Neural progenitor cell (in vitro differentiated cells): Measurements from ENCODE around the gene ITGA3. TPM values are rescaled to one million over a fixed set of nuclear protein-coding genes. Genes with fewer than 3 reads are reported as not detected.
A peak's percentile ranks its signal among the peaks of the same experiment; 100 is the strongest.
"Not testable (repeated sequence)": the region's sequence is repeated elsewhere in the genome, so short reads cannot be mapped to it uniquely, and the experiment has no call there.

ENCODE experiments used
- DNase-seq: peaks from one replicate; pipeline ENCODE4 v3.0.0-alpha.2; 2016; ENCODE audit warnings: low spot score
- H2AFZ ChIP-seq: fragments of 200-600 bp; sonication (generic); replicated peaks from 2 replicates; pipeline ENCODE4 v1.6.1; 2016; ENCODE audit warnings: antibody characterized with exemption
- H3F3A ChIP-seq: fragments of 200-600 bp; sonication (generic); 2 replicates; pipeline ENCODE4 v1.6.1; 2016; ENCODE audit warnings: antibody characterized with exemption, low read depth
- H3K27ac ChIP-seq: fragments of 200-600 bp; sonication (generic); 2 replicates; pipeline ENCODE4 v1.5.1; 2016; ENCODE audit warnings: mild to moderate bottlenecking
- H3K27me3 ChIP-seq: fragments of 200-600 bp; sonication (generic); 2 replicates; pipeline ENCODE4 v1.6.1; 2016; ENCODE audit warnings: mild to moderate bottlenecking, moderate library complexity
- H3K36me3 ChIP-seq: fragments of 200-600 bp; sonication (generic); 2 replicates; pipeline ENCODE4 v1.5.1; 2016
- H3K4me1 ChIP-seq: fragments of 200-600 bp; sonication (generic); 2 replicates; pipeline ENCODE4 v1.6.1; 2016; ENCODE audit warnings: mixed run types
- H3K4me2 ChIP-seq: fragments of 200-600 bp; sonication (generic); 2 replicates; pipeline ENCODE4 v1.6.1; 2016
- H3K4me3 ChIP-seq: fragments of 200-600 bp; sonication (generic); 2 replicates; pipeline ENCODE4 v1.5.1; 2016
- H3K79me2 ChIP-seq: fragments of 200-600 bp; sonication (generic); 2 replicates; pipeline ENCODE4 v1.6.1; 2016; ENCODE audit warnings: low read depth
- H3K9ac ChIP-seq: fragments of 200-600 bp; sonication (generic); 2 replicates; pipeline ENCODE4 v1.6.1; 2016
- H3K9me3 ChIP-seq: fragments of 200-600 bp; sonication (generic); 2 replicates; pipeline ENCODE4 v1.5.1; 2016; ENCODE audit warnings: low read depth
- H4K20me1 ChIP-seq: fragments of 200-600 bp; sonication (generic); 2 replicates; pipeline ENCODE4 v1.6.1; 2016; ENCODE audit warnings: low read depth
- H3K27ac Mint-ChIP-seq: 3 replicates; pipeline ENCODE4 v1.8.0; 2021; ENCODE audit warnings: mixed read lengths
- H3K27me3 Mint-ChIP-seq: 2 replicates; pipeline ENCODE4 v1.8.0; 2022; ENCODE audit warnings: low read depth, mild to moderate bottlenecking, inconsistent platforms, moderate library complexity, mixed read lengths; ENCODE audit not compliant: insufficient read depth
- H3K36me3 Mint-ChIP-seq: 3 replicates; pipeline ENCODE4 v1.8.0; 2021; ENCODE audit warnings: mixed read lengths
- H3K4me1 Mint-ChIP-seq: 3 replicates; pipeline ENCODE4 v1.8.0; 2021; ENCODE audit warnings: mixed read lengths
- H3K4me3 Mint-ChIP-seq: 3 replicates; pipeline ENCODE4 v1.8.0; 2021; ENCODE audit warnings: mild to moderate bottlenecking, moderate library complexity, mixed read lengths
- H3K9me3 Mint-ChIP-seq: 3 replicates; pipeline ENCODE4 v1.8.0; 2020; ENCODE audit warnings: mixed read lengths
- EZH2 ChIP-seq: fragments of 200-600 bp; sonication (generic); IDR thresholded peaks from 2 replicates; pipeline ENCODE4 v1.6.1; 2017; ENCODE audit warnings: antibody characterized with exemption, mild to moderate bottlenecking, moderate library complexity
- EZH2phosphoT487 ChIP-seq: fragments of 200-600 bp; sonication (generic); IDR thresholded peaks from 2 replicates; pipeline ENCODE4 v1.6.1; 2017; ENCODE audit warnings: antibody characterized with exemption
- total RNA-seq: library from RNA; depleted of rRNA; stranded (reverse); fragments of >200 nt; gene quantifications from 2 replicates; pipeline ENCODE4 v1.2.3, GENCODE V29; 2015; ENCODE audit warnings: low replicate concordance
- TF ChIP-seq, protein P1 (sequence below): fragments of 200-600 bp; sonication (generic); IDR thresholded peaks from 2 replicates; pipeline ENCODE4 v1.5.1; 2017; ENCODE audit warnings: antibody characterized with exemption, mild to moderate bottlenecking

Gene ITGA3
- total RNA-seq, 1 donor from 2014 or later = 7.7 TPM

DNA sequence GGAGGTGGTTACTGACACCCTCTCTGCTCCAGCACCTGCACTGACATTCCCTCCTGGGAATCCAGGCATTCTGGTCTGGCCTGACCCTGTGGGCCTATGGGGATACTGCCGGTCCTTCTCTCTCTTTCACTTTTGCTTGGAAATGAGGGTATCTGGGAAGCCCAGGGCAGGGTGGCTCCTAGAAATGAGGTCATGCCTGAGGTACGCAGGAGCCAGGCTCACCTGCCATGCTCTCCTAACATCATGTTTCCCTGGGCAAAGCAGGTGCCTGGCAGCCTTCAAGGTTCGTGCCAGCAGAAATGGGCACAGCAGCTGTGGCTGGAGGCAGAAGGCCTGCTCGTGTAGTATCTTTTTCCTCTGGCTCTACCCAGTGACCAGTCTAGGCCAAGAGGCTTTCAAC is 3.3 kb downstream of the ITGA3 start:
- Mint-ChIP-seq H3K36me3 (no peaks in the 10 kb centered on the region), H3K4me3 (no peak overlapping the region), H3K27ac (no peak overlapping the region), H3K27me3 (peaks cover 20% of the 10 kb centered on the region), H3K9me3 (no peaks in the 10 kb centered on the region), H3K4me1 (peaks cover 16% of the 10 kb centered on the region)
- Histone ChIP-seq H3K9ac (no peak overlapping the region), H3K4me2 (no peak overlapping the region), H3K4me1 (peaks cover 9% of the 10 kb centered on the region), H3K36me3 (no peaks in the 10 kb centered on the region), H3K79me2 (no peaks in the 10 kb centered on the region), H3K9me3 (no peaks in the 10 kb centered on the region), H3F3A (peaks cover 30% of the 10 kb centered on the region), H2AFZ (no peak overlapping the region), H3K27me3 (peaks cover 41% of the 10 kb centered on the region), H3K27ac (no peak overlapping the region), H4K20me1 (peaks cover 4% of the 10 kb centered on the region), H3K4me3 (no peak overlapping the region)
- DNase-seq = no peak
- TF ChIP-seq EZH2phosphoT487 (no peak), EZH2 (no peak)
- TF ChIP-seq, protein P1, sequence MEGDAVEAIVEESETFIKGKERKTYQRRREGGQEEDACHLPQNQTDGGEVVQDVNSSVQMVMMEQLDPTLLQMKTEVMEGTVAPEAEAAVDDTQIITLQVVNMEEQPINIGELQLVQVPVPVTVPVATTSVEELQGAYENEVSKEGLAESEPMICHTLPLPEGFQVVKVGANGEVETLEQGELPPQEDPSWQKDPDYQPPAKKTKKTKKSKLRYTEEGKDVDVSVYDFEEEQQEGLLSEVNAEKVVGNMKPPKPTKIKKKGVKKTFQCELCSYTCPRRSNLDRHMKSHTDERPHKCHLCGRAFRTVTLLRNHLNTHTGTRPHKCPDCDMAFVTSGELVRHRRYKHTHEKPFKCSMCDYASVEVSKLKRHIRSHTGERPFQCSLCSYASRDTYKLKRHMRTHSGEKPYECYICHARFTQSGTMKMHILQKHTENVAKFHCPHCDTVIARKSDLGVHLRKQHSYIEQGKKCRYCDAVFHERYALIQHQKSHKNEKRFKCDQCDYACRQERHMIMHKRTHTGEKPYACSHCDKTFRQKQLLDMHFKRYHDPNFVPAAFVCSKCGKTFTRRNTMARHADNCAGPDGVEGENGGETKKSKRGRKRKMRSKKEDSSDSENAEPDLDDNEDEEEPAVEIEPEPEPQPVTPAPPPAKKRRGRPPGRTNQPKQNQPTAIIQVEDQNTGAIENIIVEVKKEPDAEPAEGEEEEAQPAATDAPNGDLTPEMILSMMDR = no peak

DNA sequence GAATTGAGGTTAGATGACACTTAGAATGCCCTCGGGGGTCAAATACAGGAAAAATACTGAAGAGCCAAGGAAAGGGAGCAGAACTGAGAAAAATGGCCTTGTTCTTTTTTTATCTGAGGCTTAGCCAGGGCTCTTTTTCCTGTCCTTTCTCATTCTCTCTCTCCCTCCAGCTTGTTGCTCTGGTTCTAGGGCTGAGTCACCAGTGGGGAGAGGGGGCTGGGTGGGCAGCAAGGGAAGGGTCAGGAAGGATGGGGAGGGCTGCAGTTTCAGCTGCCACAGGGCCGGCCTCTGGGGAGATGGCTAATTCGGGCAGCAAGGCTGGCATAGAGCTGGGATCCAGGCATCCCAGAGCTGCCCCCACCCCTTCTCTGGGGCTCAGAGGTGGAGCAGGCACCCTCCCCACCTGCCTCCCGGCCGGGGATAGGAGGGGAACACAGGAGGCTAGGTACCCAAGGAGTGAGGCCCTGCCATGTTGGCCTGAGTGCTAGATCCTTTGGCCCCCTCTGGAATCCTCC is 3.9 kb downstream of the ITGA3 start:
- H3K27ac Mint-ChIP-seq = no peak overlapping the region
- Histone ChIP-seq H3K79me2 (no peaks in the 10 kb centered on the region), H4K20me1 (peaks cover 4% of the 10 kb centered on the region), H3K9ac (no peak overlapping the region), H3K9me3 (no peaks in the 10 kb centered on the region), H3K27ac (no peak overlapping the region), H2AFZ (no peak overlapping the region), H3K4me3 (no peak overlapping the region), H3K27me3 (peaks cover 35% of the 10 kb centered on the region), H3K4me2 (no peak overlapping the region), H3K4me1 (peaks cover 9% of the 10 kb centered on the region), H3K36me3 (no peaks in the 10 kb centered on the region), H3F3A (peaks cover 26% of the 10 kb centered on the region)
- no peak overlapping the region for H3K4me3 Mint-ChIP-seq
- DNase-seq = no peak
- no peak for TF ChIP-seq EZH2phosphoT487
- no peak for TF ChIP-seq EZH2
- TF ChIP-seq, protein P1 = no peak
- peaks cover 20% of the 10 kb centered on the region for H3K27me3 Mint-ChIP-seq
- peaks cover 19% of the 10 kb centered on the region for H3K4me1 Mint-ChIP-seq
- no peaks in the 10 kb centered on the region for H3K36me3 Mint-ChIP-seq
- H3K9me3 Mint-ChIP-seq = no peaks in the 10 kb centered on the region

DNA sequence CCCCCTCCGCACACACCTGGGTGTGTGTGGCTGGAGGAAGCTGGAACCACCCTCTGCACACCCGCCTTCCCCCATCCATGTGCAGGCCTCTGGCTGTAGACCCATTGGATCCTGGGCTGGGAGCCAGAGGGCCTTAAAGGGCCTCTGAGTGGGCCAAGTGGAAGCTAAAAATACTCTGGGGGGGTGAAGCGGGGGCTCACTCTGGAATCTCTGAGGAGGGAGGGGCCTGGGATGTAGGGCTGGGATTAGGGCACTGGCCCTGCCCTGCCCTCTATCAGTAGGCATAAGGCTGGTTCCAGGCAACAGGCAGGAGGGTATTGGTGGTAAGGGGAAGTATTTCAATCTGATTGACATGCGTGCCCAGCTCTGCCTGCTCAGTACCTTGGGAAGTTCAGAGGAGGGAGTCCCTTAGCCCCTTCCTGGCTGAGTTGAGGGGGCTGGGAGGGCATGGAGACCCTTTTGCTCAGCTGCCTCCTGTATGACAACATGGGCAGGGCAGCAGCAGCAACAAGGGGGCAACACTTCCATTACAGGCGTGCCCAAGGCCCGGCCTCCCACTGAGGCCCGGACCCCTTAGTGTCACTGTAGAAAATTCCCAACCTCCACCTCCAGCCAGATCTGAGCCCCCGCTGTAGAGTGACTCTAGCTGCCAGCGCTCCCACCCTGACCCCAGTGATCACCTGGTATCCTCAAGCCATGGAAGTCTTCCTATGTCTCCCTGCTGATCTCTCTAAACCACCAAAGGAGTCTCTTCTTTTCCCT is 5.2 kb downstream of the ITGA3 start:
- peak overlapping the region; percentile 53 for H3K27ac Mint-ChIP-seq
- H3K27me3 ChIP-seq = peaks cover 30% of the 10 kb centered on the region
- no peaks in the 10 kb centered on the region for H3K9me3 ChIP-seq
- H4K20me1 ChIP-seq = peaks cover 4% of the 10 kb centered on the region
- no peaks in the 10 kb centered on the region for H3K36me3 Mint-ChIP-seq
- no peak overlapping the region for H3K27ac ChIP-seq
- no peak for DNase-seq
- peaks cover 23% of the 10 kb centered on the region for H3K4me1 Mint-ChIP-seq
- H3K4me3 ChIP-seq = no peak overlapping the region
- no peaks in the 10 kb centered on the region for H3K9me3 Mint-ChIP-seq
- no peak overlapping the region for H3K9ac ChIP-seq
- no peak overlapping the region for H2AFZ ChIP-seq
- H3K36me3 ChIP-seq = no peaks in the 10 kb centered on the region
- peaks cover 14% of the 10 kb centered on the region for H3K27me3 Mint-ChIP-seq
- no peak overlapping the region for H3K4me2 ChIP-seq
- no peaks in the 10 kb centered on the region for H3K79me2 ChIP-seq
- H3F3A ChIP-seq = peaks cover 13% of the 10 kb centered on the region
- peaks cover 4% of the 10 kb centered on the region for H3K4me1 ChIP-seq
- no peak for TF ChIP-seq EZH2
- TF ChIP-seq, protein P1 = no peak
- TF ChIP-seq EZH2phosphoT487 = no peak
- H3K4me3 Mint-ChIP-seq = no peak overlapping the region

DNA sequence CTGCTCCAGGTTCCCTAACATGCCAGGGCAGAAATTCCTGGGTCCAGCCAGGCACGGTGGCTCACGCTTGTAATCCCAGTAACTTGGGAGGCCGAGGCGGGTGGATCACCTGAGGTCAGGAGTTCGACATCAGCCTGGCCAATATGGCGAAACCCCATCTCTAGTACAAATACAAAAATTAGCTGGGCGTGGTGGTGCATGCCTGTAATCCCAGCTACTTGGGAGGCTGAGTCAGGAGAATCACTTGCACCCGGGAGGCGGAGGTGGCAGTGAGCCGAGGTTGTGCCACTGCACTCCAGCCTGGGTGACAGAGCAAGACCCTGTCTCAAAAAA is 5.8 kb downstream of the ITGA3 start:
- H2AFZ ChIP-seq, H3K9ac ChIP-seq, H3K9me3 Mint-ChIP-seq, H3K4me3 Mint-ChIP-seq, H3K36me3 ChIP-seq, H3K4me1 ChIP-seq, H3F3A ChIP-seq, H3K4me2 ChIP-seq, H3K36me3 Mint-ChIP-seq, H3K79me2 ChIP-seq, H3K9me3 ChIP-seq, H4K20me1 ChIP-seq, H3K4me3 ChIP-seq, DNase-seq, H3K27ac ChIP-seq: not testable (repeated sequence)
- peaks cover 12% of the 10 kb centered on the region for H3K27me3 Mint-ChIP-seq
- H3K27ac Mint-ChIP-seq = peak overlapping the region; percentile 53
- H3K27me3 ChIP-seq = peaks cover 24% of the 10 kb centered on the region
- peaks cover 20% of the 10 kb centered on the region for H3K4me1 Mint-ChIP-seq
